PC-9 (cell line): ENCODE results near the gene MED29. TPM values are rescaled to one million over a fixed set of nuclear protein-coding genes. Genes with fewer than 3 reads are reported as not detected.

Experiments used
- BruUV-seq: library from RNA; stranded (reverse); fragments of 400-500 nt; replicated peaks from 2 replicates; lab custom pipeline; 2021; lab: Mats Ljungman, UMichigan
- CTCF ChIA-PET: fragments of 300-600 bp; sonication (Branson Sonifier 250); formaldehyde crosslinking; loops from one replicate; lab custom pipeline; 2022; ENCODE audit warnings: antibody characterized with exemption; lab: Charles Lee
- POLR2A ChIA-PET: fragments of 300-600 bp; sonication (Branson Sonifier 250); formaldehyde crosslinking; loops from one replicate; lab custom pipeline; 2022; ENCODE audit warnings: antibody characterized with exemption; ENCODE audit not compliant: unreplicated experiment; lab: Charles Lee
- DNase-seq, 2 experiments: peaks; one replicate each; pipeline versions ENCODE4 v3.0.0 to v3.0.0-alpha.2; 2015 to 2022; ENCODE audit warnings: mixed read lengths in 1 of 2
- H2AFZ ChIP-seq: fragments of 200-600 bp; sonication (generic); 2 replicates; pipeline ENCODE4 v1.8.1; 2017; ENCODE audit warnings: antibody characterized with exemption
- H3F3A ChIP-seq: fragments of 200-600 bp; sonication (generic); 2 replicates; pipeline ENCODE4 v1.8.1; 2017; ENCODE audit warnings: antibody characterized with exemption, mild to moderate bottlenecking, low read depth; ENCODE audit not compliant: insufficient read depth
- H3K27ac ChIP-seq: fragments of 200-600 bp; sonication (generic); 2 replicates; pipeline ENCODE4 v1.6.1; 2016; ENCODE audit warnings: mixed run types
- H3K27me3 ChIP-seq: fragments of 200-600 bp; sonication (generic); 2 replicates; pipeline ENCODE4 v1.6.1; 2016; ENCODE audit warnings: low read depth, mixed run types; ENCODE audit not compliant: insufficient read depth
- H3K36me3 ChIP-seq: fragments of 200-600 bp; sonication (generic); 2 replicates; pipeline ENCODE4 v1.6.1; 2016; ENCODE audit warnings: low read depth, mixed run types
- H3K4me1 ChIP-seq: fragments of 200-600 bp; sonication (generic); replicated peaks from 2 replicates; pipeline ENCODE4 v1.6.1; 2016; ENCODE audit warnings: mixed run types; ENCODE audit not compliant: insufficient read depth
- H3K4me2 ChIP-seq: fragments of 200-600 bp; sonication (generic); 2 replicates; pipeline ENCODE4 v1.6.1; 2017; ENCODE audit warnings: mixed run types
- H3K4me3 ChIP-seq: fragments of 200-600 bp; sonication (generic); 2 replicates; pipeline ENCODE4 v1.6.1; 2016; ENCODE audit warnings: mixed run types
- H3K79me2 ChIP-seq: fragments of 200-600 bp; sonication (generic); 2 replicates; pipeline ENCODE4 v1.6.1; 2017; ENCODE audit warnings: low read depth, mixed run types
- H3K9me2 ChIP-seq: fragments of 200-600 bp; sonication (generic); 2 replicates; pipeline ENCODE4 v1.8.1; 2017; ENCODE audit warnings: mild to moderate bottlenecking; ENCODE audit not compliant: insufficient read depth
- H3K9me3 ChIP-seq: fragments of 200-600 bp; sonication (generic); 2 replicates; pipeline ENCODE4 v1.8.1; 2016; ENCODE audit warnings: low read depth; ENCODE audit not compliant: insufficient read depth
- H4K20me1 ChIP-seq: fragments of 200-600 bp; sonication (generic); 2 replicates; pipeline ENCODE4 v1.8.1; 2017; ENCODE audit not compliant: insufficient read depth
- EZH2 ChIP-seq: fragments of 200-600 bp; sonication (generic); IDR thresholded peaks from 2 replicates; pipeline ENCODE4 v1.8.0; 2017; ENCODE audit warnings: antibody characterized with exemption, low read depth
- intact Hi-C: fragments of 100-400 bp; cut with micrococcal nuclease; formaldehyde crosslinking; loops from one replicate; pipeline ENCODE4 v1.10.0; 2022; ENCODE audit not compliant: unreplicated experiment
- total RNA-seq: library from RNA; stranded (reverse); gene quantifications from 2 replicates; pipeline ENCODE4 v1.2.3, GENCODE V29; 2021
- TF ChIP-seq, protein P1 (sequence below): fragments of 200-600 bp; sonication (generic); conservative IDR thresholded peaks from 2 replicates; pipeline ENCODE4 v1.6.1; 2017; ENCODE audit warnings: mixed run types, antibody characterized with exemption, mild to moderate bottlenecking, moderate library complexity

The MED29 gene
- total RNA-seq, 1 experiment from 2014 or later, result 30.9 TPM

DNA sequence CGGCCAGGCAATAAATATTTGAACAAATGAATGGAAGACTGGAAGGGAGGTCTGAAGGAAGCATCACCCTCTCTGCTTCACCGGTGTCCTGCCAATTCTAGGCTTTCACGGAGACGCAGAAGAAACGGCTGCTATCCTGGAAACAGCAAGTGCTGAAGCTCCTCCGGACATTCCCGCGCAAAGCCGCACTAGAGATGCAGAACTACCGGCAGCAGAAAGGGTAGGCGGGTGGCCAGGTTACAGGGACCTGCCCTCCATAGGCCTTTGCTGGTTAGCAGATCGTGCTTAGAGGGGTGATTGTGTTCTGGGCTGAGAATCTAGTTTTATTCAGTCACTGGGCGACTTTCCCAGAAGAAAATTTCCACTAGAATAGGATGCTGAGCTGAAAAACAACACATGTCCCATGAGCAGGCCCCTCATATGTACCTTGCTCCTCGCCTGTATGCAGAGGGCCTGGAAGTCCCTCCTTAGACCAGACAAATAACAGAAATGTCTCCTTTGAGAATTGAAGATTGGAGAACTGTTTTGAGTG lies 11.2 kb upstream of the MED29 start:
- Histone ChIP-seq H2AFZ (no peak overlapping the region), H3K27me3 (no peaks in the 10 kb centered on the region), H3K9me2 (no peaks in the 10 kb centered on the region), H3K79me2 (no peaks in the 10 kb centered on the region), H4K20me1 (no peaks in the 10 kb centered on the region), H3K36me3 (0 out of 2 replicates have a peak, but pooled peaks cover 26% of the 10 kb centered on the region), H3K27ac (no peak overlapping the region), H3K9me3 (no peaks in the 10 kb centered on the region), H3F3A (peaks cover 10% of the 10 kb centered on the region; the same call in 1 of the 2 replicates), H3K4me2 (no peak overlapping the region), H3K4me3 (no peak overlapping the region), H3K4me1 (no peaks in the 10 kb centered on the region)
- intact Hi-C loops, result no loop called here
- no peak for DNase-seq
- POLR2A ChIA-PET, result interaction anchor here (0.5 kb wide), 1 partner anchor 101 kb away, joined by 3 read pairs; the partner anchor contains the start of gene TIMM50
- TF ChIP-seq, protein P1, sequence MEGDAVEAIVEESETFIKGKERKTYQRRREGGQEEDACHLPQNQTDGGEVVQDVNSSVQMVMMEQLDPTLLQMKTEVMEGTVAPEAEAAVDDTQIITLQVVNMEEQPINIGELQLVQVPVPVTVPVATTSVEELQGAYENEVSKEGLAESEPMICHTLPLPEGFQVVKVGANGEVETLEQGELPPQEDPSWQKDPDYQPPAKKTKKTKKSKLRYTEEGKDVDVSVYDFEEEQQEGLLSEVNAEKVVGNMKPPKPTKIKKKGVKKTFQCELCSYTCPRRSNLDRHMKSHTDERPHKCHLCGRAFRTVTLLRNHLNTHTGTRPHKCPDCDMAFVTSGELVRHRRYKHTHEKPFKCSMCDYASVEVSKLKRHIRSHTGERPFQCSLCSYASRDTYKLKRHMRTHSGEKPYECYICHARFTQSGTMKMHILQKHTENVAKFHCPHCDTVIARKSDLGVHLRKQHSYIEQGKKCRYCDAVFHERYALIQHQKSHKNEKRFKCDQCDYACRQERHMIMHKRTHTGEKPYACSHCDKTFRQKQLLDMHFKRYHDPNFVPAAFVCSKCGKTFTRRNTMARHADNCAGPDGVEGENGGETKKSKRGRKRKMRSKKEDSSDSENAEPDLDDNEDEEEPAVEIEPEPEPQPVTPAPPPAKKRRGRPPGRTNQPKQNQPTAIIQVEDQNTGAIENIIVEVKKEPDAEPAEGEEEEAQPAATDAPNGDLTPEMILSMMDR, result no peak
- no peak for TF ChIP-seq EZH2
- CTCF ChIA-PET, result no interaction called here
- no TSS peak for BruUV-seq

DNA sequence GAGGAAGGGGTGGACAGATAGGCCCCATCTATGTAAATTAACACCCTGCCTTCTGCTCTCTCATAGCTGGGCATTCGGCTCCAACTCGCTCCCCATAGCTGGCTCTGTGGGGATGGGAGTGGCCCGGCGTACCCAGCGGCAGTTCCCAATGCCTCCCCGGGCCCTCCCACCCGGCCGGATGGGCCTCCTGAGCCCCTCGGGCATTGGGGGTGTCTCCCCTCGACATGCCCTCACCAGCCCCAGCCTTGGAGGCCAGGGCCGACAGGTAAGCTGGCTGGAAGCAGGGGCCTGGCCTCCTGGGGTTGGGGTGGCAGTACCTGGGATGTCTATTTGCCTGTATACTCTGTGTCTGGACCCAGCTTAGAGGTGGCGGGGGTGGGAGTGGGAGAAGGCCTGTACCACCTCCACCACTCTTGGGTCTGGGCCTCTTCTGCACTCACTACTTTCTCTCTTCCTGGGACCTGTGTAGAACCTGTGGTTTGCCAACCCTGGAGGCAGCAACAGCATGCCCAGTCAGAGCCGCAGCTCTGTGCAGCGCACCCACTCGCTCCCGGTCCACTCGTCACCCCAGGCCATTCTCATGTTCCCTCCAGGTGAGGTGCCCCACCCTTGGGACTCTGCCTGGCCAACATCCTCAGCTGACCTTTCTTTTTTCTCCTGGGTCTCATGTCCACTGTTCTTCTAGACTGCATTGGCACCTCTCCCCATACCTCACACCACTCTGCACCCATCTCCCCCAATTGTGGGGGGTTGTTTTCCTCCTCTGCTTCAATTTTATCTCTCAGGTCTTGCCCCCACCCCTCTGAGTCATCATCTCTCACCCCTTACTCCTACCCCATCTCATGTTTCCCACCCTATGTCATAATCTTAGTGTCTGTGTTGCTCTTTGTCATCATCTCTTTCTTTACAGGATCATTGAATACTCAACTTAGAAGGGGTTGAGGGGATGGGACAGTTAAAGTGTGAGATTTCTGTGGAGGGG lies 10.4 kb upstream of the MED29 start:
- Histone ChIP-seq H3K9me2 (no peaks in the 10 kb centered on the region), H3K36me3 (0 out of 2 replicates have a peak, but pooled peaks cover 26% of the 10 kb centered on the region), H3K4me3 (no peak overlapping the region), H3K4me1 (no peaks in the 10 kb centered on the region), H3K9me3 (no peaks in the 10 kb centered on the region), H3K27ac (no peak overlapping the region), H4K20me1 (no peaks in the 10 kb centered on the region), H3K4me2 (no peak overlapping the region), H3F3A (peaks cover 15% of the 10 kb centered on the region; the same call in 1 of the 2 replicates), H3K79me2 (no peaks in the 10 kb centered on the region), H2AFZ (no peak overlapping the region), H3K27me3 (no peaks in the 10 kb centered on the region)
- no TSS peak for BruUV-seq
- TF ChIP-seq, protein P1, result no peak
- TF ChIP-seq EZH2, result no peak
- no peak for DNase-seq
- CTCF ChIA-PET, result no interaction called here
- intact Hi-C loops, result no loop called here
- POLR2A ChIA-PET, result interaction anchor here (0.5 kb wide), 1 partner anchor 100 kb away, joined by 3 read pairs; the partner anchor contains the start of gene TIMM50

DNA sequence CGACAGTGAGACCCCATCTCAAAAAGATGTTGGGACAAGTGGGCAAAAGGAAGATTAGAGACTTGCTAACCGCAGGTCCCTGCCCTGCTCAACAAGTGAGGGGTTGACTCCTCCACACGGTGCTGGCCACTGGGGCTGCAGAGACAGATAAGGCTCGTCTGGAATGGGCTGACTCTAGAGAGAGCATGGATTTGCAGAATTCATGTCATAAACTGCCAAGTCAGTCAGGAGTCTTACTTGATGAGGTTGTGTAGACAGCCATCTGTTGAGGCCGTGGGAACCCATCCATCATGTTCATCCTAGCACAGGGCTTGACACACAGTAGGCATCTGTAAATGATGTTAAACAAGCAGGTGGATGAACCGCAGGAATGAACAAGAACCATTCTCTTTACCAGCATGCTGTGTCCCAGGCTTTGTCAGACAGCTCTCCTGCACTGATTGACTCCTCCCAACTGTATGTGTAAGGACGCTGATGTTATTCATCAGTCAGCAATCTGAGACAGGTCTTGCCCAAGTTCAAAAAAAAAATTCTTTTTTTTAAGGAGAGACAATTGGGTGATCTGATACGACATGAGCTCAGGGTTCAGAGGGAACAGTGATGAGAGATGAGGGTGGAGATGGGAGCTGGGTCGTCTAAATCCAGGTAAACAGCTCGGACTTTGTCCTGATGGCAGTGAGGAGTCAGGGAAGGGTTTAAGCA lies 9.1 kb upstream of the MED29 start:
- Histone ChIP-seq H3K79me2 (no peaks in the 10 kb centered on the region), H3K4me3 (no peak overlapping the region), H4K20me1 (no peaks in the 10 kb centered on the region), H3K27me3 (no peaks in the 10 kb centered on the region), H2AFZ (no peak overlapping the region), H3K9me2 (no peaks in the 10 kb centered on the region), H3K4me2 (no peak overlapping the region), H3K27ac (no peak overlapping the region), H3K4me1 (no peaks in the 10 kb centered on the region), H3K36me3 (0 out of 2 replicates have a peak, but pooled peaks cover 25% of the 10 kb centered on the region), H3F3A (peaks cover 24% of the 10 kb centered on the region), H3K9me3 (no peaks in the 10 kb centered on the region)
- TF ChIP-seq, protein P1, result no peak
- TF ChIP-seq EZH2, result no peak
- DNase-seq, result no peak
- BruUV-seq, result no TSS peak
- ChIA-PET POLR2A (no interaction called here), CTCF (no interaction called here)
- intact Hi-C loops, result no loop called here
